Small intestine (tissue), 7 donors: ENCODE results near the gene SMU1. TPM values are rescaled to one million over a fixed set of nuclear protein-coding genes. Genes with fewer than 3 reads are reported as not detected.

Source experiments
- DNase-seq, 2 donors: peaks; one replicate each; pipeline versions ENCODE4 v3.0.0 to v3.0.0-alpha.2; 2013
- FAIRE-seq: peaks from 2 replicates; lab custom pipeline; 2012; peaks lifted over from hg19 to GRCh38; lab: Jason Lieb, UNC
- H3K27ac ChIP-seq, 3 donors: one replicate each; pipeline ENCODE4 v1.5.1; 2013; ENCODE audit warnings: low read length in 2 of 3, mild to moderate bottlenecking in 2 of 3, control low read depth in 1 of 3, inconsistent platforms in 1 of 3, low read depth in 1 of 3, moderate library complexity in 1 of 3
- H3K27me3 ChIP-seq, 3 donors: one replicate each; pipeline ENCODE4 v1.6.1; 2013; ENCODE audit warnings: low read length in 3 of 3, inconsistent platforms in 1 of 3; ENCODE audit not compliant: control insufficient read depth in 3 of 3, insufficient read depth in 3 of 3
- H3K36me3 ChIP-seq, 3 donors: one replicate each; pipeline ENCODE4 v1.6.1; 2013; ENCODE audit warnings: low read length in 3 of 3, inconsistent platforms in 1 of 3, low read depth in 1 of 3, mild to moderate bottlenecking in 1 of 3, moderate library complexity in 1 of 3; ENCODE audit not compliant: control insufficient read depth in 3 of 3, insufficient read depth in 2 of 3
- H3K4me1 ChIP-seq, 3 donors: one replicate each; pipeline ENCODE4 v1.6.1; 2013; ENCODE audit warnings: low read length in 2 of 3, inconsistent platforms in 1 of 3, low read depth in 1 of 3, mild to moderate bottlenecking in 1 of 3, moderate library complexity in 1 of 3; ENCODE audit not compliant: control insufficient read depth in 3 of 3, insufficient read depth in 2 of 3
- H3K4me3 ChIP-seq, 3 donors: one replicate each; pipeline ENCODE4 v1.5.1; 2013; ENCODE audit warnings: low read length in 3 of 3, control low read depth in 1 of 3, inconsistent platforms in 1 of 3, low read depth in 1 of 3, mild to moderate bottlenecking in 1 of 3, moderate library complexity in 1 of 3
- H3K9me3 ChIP-seq, 2 donors: one replicate each; pipeline ENCODE4 v1.6.1; 2013; ENCODE audit warnings: low read depth in 1 of 2, low read length in 1 of 2; ENCODE audit not compliant: control insufficient read depth in 2 of 2, insufficient read depth in 1 of 2
- WGBS, 3 donors: extraction: QIAGEN DNeasy Blood & Tissue Kit; methylation state at CpG; one replicate each; pipeline ENCODE4 v1.1.7; 2013; 5-methylcytosine and 5-hydroxymethylcytosine counted together
- polyA plus RNA-seq, 4 donors: library from polyadenylated mRNA; stranded (reverse) in 3 of 4; unstranded in 1 of 4; fragments of 200-250 nt in 3 of 4; fragments of 120-200 nt in 1 of 4; gene quantifications; one replicate each; pipeline versions ENCODE4 v1.2.1 to v1.2.3, GENCODE V29; 2013
- donor health status: healthy with polysubstance abuse.
- donor health status: control.
- donor health status: control.
- donor health status: Bipolar disorder and iron deficiency.
- donor health status: healthy.

Gene SMU1
- polyA plus RNA-seq, 4 donors: 7.6 to 18.4 (median 10.1) TPM

DNA sequence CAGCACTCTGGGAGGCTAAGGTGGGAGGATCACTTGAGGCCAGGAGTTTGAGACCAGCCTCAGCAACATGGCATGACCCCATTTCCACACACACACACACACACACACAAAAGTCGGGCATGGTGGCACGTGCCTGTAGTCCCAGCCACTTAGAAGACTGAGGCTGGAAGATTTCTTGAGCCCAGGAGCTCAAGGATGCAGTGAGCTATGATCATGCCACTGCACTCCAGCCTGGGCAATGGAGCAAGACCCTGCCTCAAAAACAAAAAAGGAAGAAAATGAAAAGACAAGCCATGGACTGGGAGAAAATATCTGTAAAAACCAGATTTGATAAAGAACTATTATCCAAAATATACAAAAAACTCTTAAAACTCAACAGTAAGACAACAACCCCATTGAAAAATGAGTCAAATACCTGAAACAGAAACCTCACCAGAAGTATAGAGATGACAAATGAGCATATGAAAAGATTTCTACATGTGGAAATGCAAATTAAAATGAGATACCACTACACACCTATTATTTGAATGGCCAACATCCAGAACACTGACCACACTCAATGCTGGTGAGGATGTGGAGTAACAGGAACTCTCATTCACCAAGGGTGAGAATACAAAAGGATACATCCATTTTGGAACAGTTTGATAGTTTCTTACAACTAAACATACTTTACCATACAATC lies 26.7 kb downstream of the SMU1 start:
- no peak overlapping the region for H3K27ac ChIP-seq
- FAIRE-seq: no peak
- 90 to 98% (median 91%) methylated on average over 2 of the region's 2 CpGs for WGBS, 3 donors

GRCh38 chr9:33048054-33048465 lies 28.4 kb downstream of the SMU1 start:
- Histone ChIP-seq H3K4me3 (no peak overlapping the region), H3K27me3 (no peaks in the 10 kb centered on the region), H3K27ac (peak overlapping the region in 2 of 3 donors; percentile 11 to 58), H3K36me3 (peaks cover 2 to 26% (median 16%) of the 10 kb centered on the region in 3 donors), H3K9me3 (no peaks in the 10 kb centered on the region), H3K4me1 (peaks cover 0 to 15% (median 0%) of the 10 kb centered on the region in 3 donors)
- DNase-seq: peak; percentile 39 to 65
- WGBS, 3 donors: 6 to 61% (median 40%) methylated on average over 2 of the region's 2 CpGs
- no peak for FAIRE-seq

More for the DNA sequence above, 26.7 kb downstream of the SMU1 start:
- H3K27me3 ChIP-seq: no peaks in the 10 kb centered on the region
- H3K36me3 ChIP-seq: peaks cover 8 to 31% (median 22%) of the 10 kb centered on the region in 3 donors
- no peaks in the 10 kb centered on the region for H3K9me3 ChIP-seq
- H3K4me3 ChIP-seq: no peak overlapping the region
- DNase-seq: no peak
- H3K4me1 ChIP-seq: peaks cover 0 to 11% (median 0%) of the 10 kb centered on the region in 3 donors

DNA sequence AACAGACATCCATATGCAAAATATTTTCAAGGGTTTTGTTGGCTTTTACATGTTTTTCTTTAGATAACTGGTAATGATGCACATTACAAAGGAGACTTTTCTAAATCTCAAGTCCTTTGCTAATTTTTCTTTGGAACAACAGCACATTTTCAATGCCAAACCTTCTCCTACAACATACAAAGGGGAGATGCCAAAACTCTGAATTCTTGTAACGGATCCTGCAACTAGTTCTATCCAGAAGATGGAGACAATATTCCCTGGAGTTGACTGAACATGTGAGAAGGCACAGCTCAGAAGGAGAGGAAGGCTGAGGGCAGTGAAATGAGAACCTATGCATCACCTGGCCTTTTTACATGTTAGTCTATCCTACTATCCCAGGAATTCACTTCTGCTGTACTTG lies 30.4 kb downstream of the SMU1 start:
- Histone ChIP-seq H3K4me1 (peaks cover 0 to 15% (median 0%) of the 10 kb centered on the region in 3 donors), H3K4me3 (no peak overlapping the region), H3K27ac (no peak overlapping the region), H3K9me3 (no peaks in the 10 kb centered on the region), H3K36me3 (peaks cover 2 to 13% (median 11%) of the 10 kb centered on the region in 3 donors), H3K27me3 (no peaks in the 10 kb centered on the region)
- no peak for FAIRE-seq
- DNase-seq: no peak
- 74 to 96% (median 94%) methylated on average over 1 of the region's 1 CpG for WGBS, 3 donors

- 16 to 35% (median 34%) methylated on average over 12 of the region's 12 CpGs for WGBS, 3 donors
- Histone ChIP-seq H3K27me3 (no peaks in the 10 kb centered on the region), H3K9me3 (no peaks in the 10 kb centered on the region), H3K36me3 (peaks cover 2 to 14% (median 13%) of the 10 kb centered on the region in 3 donors), H3K27ac (peak overlapping the region; percentile 80 to 96 (median 81)), H3K4me3 (peak overlapping the region; percentile 45 to 73 (median 60)), H3K4me1 (peaks cover 0 to 15% (median 0%) of the 10 kb centered on the region in 3 donors)
- DNase-seq: peak; percentile 55 to 61
- FAIRE-seq: no peak
These were observed 31.7 kb downstream of the SMU1 start for GRCh38 chr9:33044677-33045282.

GRCh38 chr9:33044162-33044673 lies 32.3 kb downstream of the SMU1 start:
- H3K9me3 ChIP-seq: no peaks in the 10 kb centered on the region
- DNase-seq (peak; percentile 87 to 93), FAIRE-seq (no peak)
- H3K4me3 ChIP-seq: peak overlapping the region; percentile 45 to 73 (median 60)
- no peaks in the 10 kb centered on the region for H3K27me3 ChIP-seq
- peaks cover 2 to 11% (median 9%) of the 10 kb centered on the region in 3 donors for H3K36me3 ChIP-seq
- WGBS, 3 donors: 0 to 1% (median 0%) methylated on average over 28 to 41 of the region's 41 CpGs
- peak overlapping the region; percentile 80 to 96 (median 81) for H3K27ac ChIP-seq
- peaks cover 0 to 15% (median 0%) of the 10 kb centered on the region in 3 donors for H3K4me1 ChIP-seq

DNA sequence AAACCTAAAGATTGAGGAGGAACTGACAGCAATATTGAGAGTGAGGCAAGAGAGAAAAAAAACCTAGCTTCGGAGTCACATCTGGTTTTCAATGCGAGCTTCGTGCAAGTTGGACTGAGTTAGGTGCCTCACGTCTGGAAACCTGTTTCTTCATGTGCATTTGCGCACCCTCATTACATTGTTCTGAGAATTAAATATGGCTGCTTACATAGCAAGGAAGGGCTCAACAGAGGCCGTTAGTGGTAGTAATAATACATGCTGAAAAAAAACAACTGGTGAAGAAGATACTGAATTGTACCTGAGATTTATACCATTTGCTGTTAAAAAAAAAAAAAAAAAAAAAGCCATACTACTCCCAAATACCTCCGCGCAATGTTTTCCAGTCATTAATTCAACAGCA lies 32.8 kb downstream of the SMU1 start:
- Histone ChIP-seq H3K27me3 (no peaks in the 10 kb centered on the region), H3K4me1 (peaks cover 0 to 15% (median 0%) of the 10 kb centered on the region in 3 donors), H3K9me3 (no peaks in the 10 kb centered on the region), H3K4me3 (peak overlapping the region in 2 of 3 donors; percentile 45 to 60), H3K36me3 (peaks cover 3 to 14% (median 9%) of the 10 kb centered on the region in 3 donors), H3K27ac (peak overlapping the region in 2 of 3 donors; percentile 81 to 96)
- FAIRE-seq (no peak), DNase-seq (no peak)
- WGBS, 3 donors: 29 to 41% (median 35%) methylated on average over 8 of the region's 8 CpGs

- 65 to 77% (median 65%) methylated on average over 8 of the region's 8 CpGs for WGBS, 3 donors
- peaks cover 4 to 19% (median 15%) of the 10 kb centered on the region in 3 donors for H3K36me3 ChIP-seq
- peaks cover 0 to 8% (median 0%) of the 10 kb centered on the region in 3 donors for H3K4me1 ChIP-seq
- H3K9me3 ChIP-seq: no peaks in the 10 kb centered on the region
- FAIRE-seq: no peak
- no peak for DNase-seq
- no peak overlapping the region for H3K4me3 ChIP-seq
- no peaks in the 10 kb centered on the region for H3K27me3 ChIP-seq
- H3K27ac ChIP-seq: no peak overlapping the region
These were observed 34.0 kb downstream of the SMU1 start for GRCh38 chr9:33042473-33042872.

DNA sequence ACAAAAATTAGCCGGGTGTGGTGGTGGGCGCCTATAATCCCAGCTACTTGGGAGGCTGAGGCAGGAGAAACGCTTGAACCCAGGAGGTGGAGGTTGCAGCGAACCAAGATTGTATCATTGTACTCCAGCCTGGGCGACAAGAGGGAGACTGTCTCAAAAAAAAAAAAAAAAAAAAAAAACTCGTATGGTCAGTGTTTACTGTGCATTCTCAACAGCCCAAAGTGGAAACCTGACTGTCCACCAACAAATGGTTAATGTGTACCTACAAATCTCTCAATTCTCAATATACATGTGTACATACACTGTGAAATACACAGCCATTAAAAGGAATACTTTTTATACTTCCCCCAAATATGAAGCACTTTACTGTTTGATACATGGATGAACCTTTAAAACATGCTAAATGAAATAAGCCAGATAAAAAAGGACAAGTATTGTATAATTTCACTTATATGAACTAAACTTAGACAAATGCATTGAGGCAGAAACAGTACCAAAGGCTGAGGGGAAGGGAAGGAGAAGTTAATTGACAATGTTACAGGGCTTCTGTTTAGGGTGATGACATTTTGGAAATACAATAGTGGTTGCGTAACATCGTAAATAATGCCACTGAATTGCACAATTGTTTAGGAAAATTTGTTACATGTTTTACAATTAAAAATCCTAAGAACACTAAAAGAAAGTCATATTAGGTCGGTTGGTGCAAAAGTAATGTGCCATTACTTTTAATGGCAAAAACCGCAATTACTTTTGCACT lies 34.9 kb downstream of the SMU1 start:
- no peaks in the 10 kb centered on the region for H3K9me3 ChIP-seq
- peaks cover 0 to 4% (median 0%) of the 10 kb centered on the region in 3 donors for H3K4me1 ChIP-seq
- peaks cover 7 to 18% (median 17%) of the 10 kb centered on the region in 3 donors for H3K36me3 ChIP-seq
- DNase-seq (no peak), FAIRE-seq (no peak)
- H3K4me3 ChIP-seq: no peak overlapping the region
- H3K27me3 ChIP-seq: no peaks in the 10 kb centered on the region
- H3K27ac ChIP-seq: no peak overlapping the region
- 82 to 86% (median 82%) methylated on average over 9 to 10 of the region's 10 CpGs for WGBS, 3 donors
